Psoas muscle (tissue), 8 donors: ENCODE data around the gene RPN1. TPM values are rescaled to one million over a fixed set of nuclear protein-coding genes. Genes with fewer than 3 reads are reported as not detected.

Experiments
- ATAC-seq, 4 donors: fragments of 200-7000 bp; cut with Tn5 transposase; one replicate each; pipeline ENCODE4 v1.9.1; 2020; ENCODE audit warnings: moderate library complexity in 3 of 4, mild to moderate bottlenecking in 2 of 4
- DNase-seq, 2 donors: peaks; one replicate each; pipeline ENCODE4 v3.0.0-alpha.2; 2020
- H3K27ac ChIP-seq: fragments of 200-600 bp; one replicate; pipeline ENCODE4 v1.8.0; 2022
- H3K27me3 ChIP-seq, 3 donors: fragments of 200-600 bp in 1 of 3; one replicate each; pipeline versions ENCODE4 v1.6.1 to v1.8.0; 2013 to 2022; ENCODE audit warnings: low read length in 2 of 3, mild to moderate bottlenecking in 2 of 3, moderate library complexity in 1 of 3; ENCODE audit not compliant: insufficient read depth in 3 of 3
- H3K36me3 ChIP-seq, 2 donors: fragments of 200-600 bp in 1 of 2; one replicate each; pipeline versions ENCODE4 v1.6.1 to v1.8.0; 2013 to 2022; ENCODE audit warnings: low read depth in 1 of 2, mild to moderate bottlenecking in 1 of 2, moderate library complexity in 1 of 2; ENCODE audit not compliant: insufficient read depth in 1 of 2
- H3K4me1 ChIP-seq: fragments of 200-600 bp; one replicate; pipeline ENCODE4 v1.8.0; 2022
- H3K4me3 ChIP-seq: fragments of 200-600 bp; one replicate; pipeline ENCODE4 v1.8.0; 2022; ENCODE audit warnings: mild to moderate bottlenecking
- H3K9me3 ChIP-seq: fragments of 200-600 bp; one replicate; pipeline ENCODE4 v1.8.0; 2022
- CTCF ChIP-seq: fragments of 200-600 bp; IDR thresholded peaks from one replicate; pipeline ENCODE4 v1.8.0; 2022; ENCODE audit warnings: antibody characterized with exemption
- WGBS, 3 donors: extraction: QIAGEN DNeasy Blood & Tissue Kit; methylation state at CpG; one replicate each; pipeline versions ENCODE4 v1.1.6 to v1.1.7; 2013; 5-methylcytosine and 5-hydroxymethylcytosine counted together
- intact Hi-C, 2 donors: fragments of 100-400 bp; cut with DNase I; formaldehyde crosslinking; loops; one replicate each; pipeline versions ENCODE4 v1.11.0 to v1.14.2; 2022
- polyA plus RNA-seq, 3 donors: library from polyadenylated mRNA; stranded (reverse); fragments of 200-250 nt; gene quantifications; one replicate each; pipeline ENCODE4 v1.2.3, GENCODE V29; 2013
- total RNA-seq, 4 donors: library from RNA; stranded (reverse); fragmentation: NEBNext Ultra II Directional in 2 of 4; extraction: Animal tissue kit (Norgen Biotek cat#: 25700) in 2 of 4; gene quantifications; one replicate each; pipeline versions ENCODE4 v1.2.1 to v1.2.4, GENCODE V29; 2021 to 2023
- donor health status: healthy with polysubstance abuse.
- donor health status: DM: no; HTN: no; CAD: no; lungs with moderate emphysema.
- donor health status: Bipolar disorder and iron deficiency.
- donor health status: healthy.
- donor health status: DM: yes; HTN: yes; CAD: no.
- donor health status: DM: no; HTN: no; CAD: no.
- donor health status: DM: no; HTN: no; CAD: no.
- donor health status: DM: yes; HTN: yes; CAD: no.

Gene RPN1
- total and polyA plus RNA-seq, 7 donors = 55.5 to 197 (median 110) TPM

GRCh38 chr3:128632301-128632700, 18.3 kb downstream of the RPN1 start:
- no peak for ATAC-seq
- WGBS, 3 donors = 92 to 97% (median 93%) methylated on average over 2 of the region's 2 CpGs
- no peak for TF ChIP-seq CTCF
- Histone ChIP-seq H3K27ac (peak overlapping the region; percentile 17), H3K9me3 (no peaks in the 10 kb centered on the region), H3K4me3 (no peak overlapping the region), H3K36me3 (peaks cover 2 to 72% of the 10 kb centered on the region in 2 donors), H3K27me3 (no peaks in the 10 kb centered on the region), H3K4me1 (no peaks in the 10 kb centered on the region)
- no peak for DNase-seq
- intact Hi-C loops = no loop called here

GRCh38 chr3:128629936-128630335, 20.7 kb downstream of the RPN1 start:
- DNase-seq (no peak), ATAC-seq (no peak)
- no peak overlapping the region for H3K27ac ChIP-seq
- H3K4me3 ChIP-seq = no peak overlapping the region
- H3K36me3 ChIP-seq = peaks cover 9 to 78% of the 10 kb centered on the region in 2 donors
- no peaks in the 10 kb centered on the region for H3K9me3 ChIP-seq
- WGBS, 3 donors = 72 to 80% (median 73%) methylated on average over 7 of the region's 7 CpGs
- intact Hi-C loops = no loop called here
- no peaks in the 10 kb centered on the region for H3K4me1 ChIP-seq
- H3K27me3 ChIP-seq = no peaks in the 10 kb centered on the region
- no peak for TF ChIP-seq CTCF

- Histone ChIP-seq H3K27me3 (no peaks in the 10 kb centered on the region), H3K27ac (no peak overlapping the region), H3K36me3 (peaks cover 9 to 94% of the 10 kb centered on the region in 2 donors), H3K9me3 (no peaks in the 10 kb centered on the region), H3K4me3 (no peak overlapping the region), H3K4me1 (peaks cover 7% of the 10 kb centered on the region)
- ATAC-seq = no peak
- TF ChIP-seq CTCF = no peak
- 91 to 93% (median 92%) methylated on average over 11 of the region's 11 CpGs for WGBS, 3 donors
- DNase-seq = no peak
- intact Hi-C loops = no loop called here
These were observed 25.1 kb downstream of the RPN1 start for GRCh38 chr3:128625409-128625945.

GRCh38 chr3:128624526-128625138, 26.0 kb downstream of the RPN1 start:
- Histone ChIP-seq H3K4me1 (peaks cover 8% of the 10 kb centered on the region), H3K4me3 (no peak overlapping the region), H3K27me3 (no peaks in the 10 kb centered on the region), H3K9me3 (no peaks in the 10 kb centered on the region), H3K27ac (no peak overlapping the region), H3K36me3 (peaks cover 9 to 91% of the 10 kb centered on the region in 2 donors)
- DNase-seq = no peak
- no peak for TF ChIP-seq CTCF
- no peak for ATAC-seq
- intact Hi-C loops = no loop called here
- 83 to 90% (median 86%) methylated on average over 11 of the region's 11 CpGs for WGBS, 3 donors
